Hepatocyte (in vitro differentiated cells): ENCODE data around the gene IPPK.

Experiments used
- CTCF ChIP-seq: fragments of 200-600 bp; sonication (generic); IDR thresholded peaks from 2 replicates; pipeline ENCODE4 v1.5.1; 2016; ENCODE audit warnings: antibody characterized with exemption, mild to moderate bottlenecking; ENCODE audit not compliant: poor library complexity
- EZH2 ChIP-seq: fragments of 200-600 bp; sonication (generic); IDR thresholded peaks from 2 replicates; pipeline ENCODE4 v1.6.1; 2016; ENCODE audit warnings: antibody characterized with exemption, mild to moderate bottlenecking, borderline replicate concordance
- EZH2phosphoT487 ChIP-seq: fragments of 200-600 bp; sonication (generic); IDR thresholded peaks from one replicate; pipeline ENCODE4 v1.6.1; 2018; ENCODE audit warnings: antibody characterized with exemption, mild to moderate bottlenecking, low read depth, moderate library complexity; ENCODE audit not compliant: unreplicated experiment, severe bottlenecking

- TF ChIP-seq CTCF: no peak
- TF ChIP-seq EZH2: no peak
- no peak for TF ChIP-seq EZH2phosphoT487
Measured at GRCh38 chr9:92704528-92704927, 34.6 kb upstream of the IPPK start.
